22Rv1 (cell line): ENCODE measurements around the gene COL5A1.

Source experiments
- H3K27ac ChIP-seq: fragments of 450-650 bp; 2 replicates; pipeline ENCODE4 v1.5.1; 2017
- ZFX ChIP-seq: fragments of 450-650 bp; IDR thresholded peaks from 2 replicates; pipeline ENCODE4 v1.6.1; 2017; ENCODE audit warnings: antibody characterized with exemption, borderline replicate concordance
- TF ChIP-seq, protein P1 (sequence below): fragments of 450-650 bp; IDR thresholded peaks from 2 replicates; pipeline ENCODE4 v1.5.1; 2017; ENCODE audit warnings: mild to moderate bottlenecking

COL5A1 gene

DNA sequence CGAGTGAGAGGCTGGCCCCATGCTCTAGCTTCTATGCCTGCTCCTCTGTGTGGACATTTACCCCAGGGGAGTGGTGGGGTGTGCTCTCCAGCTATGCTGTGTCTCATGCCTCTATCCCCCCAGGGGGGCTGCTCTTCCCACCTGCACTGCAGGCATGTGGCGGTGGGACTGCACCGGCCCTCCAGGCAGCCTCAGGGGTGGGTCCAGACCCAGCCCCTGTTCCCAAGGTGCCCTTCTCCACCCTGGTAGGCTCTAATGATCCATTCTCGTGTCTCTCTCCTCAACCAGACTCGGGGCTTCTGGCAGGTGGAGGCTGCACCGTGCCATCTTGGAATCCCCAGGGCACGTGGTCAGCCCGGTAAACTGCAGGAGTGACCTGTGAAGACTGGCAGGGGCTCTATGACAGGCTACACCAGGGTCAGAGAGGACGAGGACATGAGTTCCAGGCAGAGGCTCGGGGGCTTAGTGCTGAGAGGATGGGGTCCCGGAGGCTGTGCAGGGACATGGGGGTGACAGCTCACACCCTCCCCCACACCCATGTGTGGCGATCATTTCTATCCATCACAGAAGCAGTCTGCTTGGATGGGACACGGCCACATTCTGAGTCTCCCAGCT lies 22.7 kb upstream of the COL5A1 start:
- TF ChIP-seq, protein P1, sequence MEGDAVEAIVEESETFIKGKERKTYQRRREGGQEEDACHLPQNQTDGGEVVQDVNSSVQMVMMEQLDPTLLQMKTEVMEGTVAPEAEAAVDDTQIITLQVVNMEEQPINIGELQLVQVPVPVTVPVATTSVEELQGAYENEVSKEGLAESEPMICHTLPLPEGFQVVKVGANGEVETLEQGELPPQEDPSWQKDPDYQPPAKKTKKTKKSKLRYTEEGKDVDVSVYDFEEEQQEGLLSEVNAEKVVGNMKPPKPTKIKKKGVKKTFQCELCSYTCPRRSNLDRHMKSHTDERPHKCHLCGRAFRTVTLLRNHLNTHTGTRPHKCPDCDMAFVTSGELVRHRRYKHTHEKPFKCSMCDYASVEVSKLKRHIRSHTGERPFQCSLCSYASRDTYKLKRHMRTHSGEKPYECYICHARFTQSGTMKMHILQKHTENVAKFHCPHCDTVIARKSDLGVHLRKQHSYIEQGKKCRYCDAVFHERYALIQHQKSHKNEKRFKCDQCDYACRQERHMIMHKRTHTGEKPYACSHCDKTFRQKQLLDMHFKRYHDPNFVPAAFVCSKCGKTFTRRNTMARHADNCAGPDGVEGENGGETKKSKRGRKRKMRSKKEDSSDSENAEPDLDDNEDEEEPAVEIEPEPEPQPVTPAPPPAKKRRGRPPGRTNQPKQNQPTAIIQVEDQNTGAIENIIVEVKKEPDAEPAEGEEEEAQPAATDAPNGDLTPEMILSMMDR = no peak
- no peak for TF ChIP-seq ZFX
- H3K27ac ChIP-seq = no peak overlapping the region

DNA sequence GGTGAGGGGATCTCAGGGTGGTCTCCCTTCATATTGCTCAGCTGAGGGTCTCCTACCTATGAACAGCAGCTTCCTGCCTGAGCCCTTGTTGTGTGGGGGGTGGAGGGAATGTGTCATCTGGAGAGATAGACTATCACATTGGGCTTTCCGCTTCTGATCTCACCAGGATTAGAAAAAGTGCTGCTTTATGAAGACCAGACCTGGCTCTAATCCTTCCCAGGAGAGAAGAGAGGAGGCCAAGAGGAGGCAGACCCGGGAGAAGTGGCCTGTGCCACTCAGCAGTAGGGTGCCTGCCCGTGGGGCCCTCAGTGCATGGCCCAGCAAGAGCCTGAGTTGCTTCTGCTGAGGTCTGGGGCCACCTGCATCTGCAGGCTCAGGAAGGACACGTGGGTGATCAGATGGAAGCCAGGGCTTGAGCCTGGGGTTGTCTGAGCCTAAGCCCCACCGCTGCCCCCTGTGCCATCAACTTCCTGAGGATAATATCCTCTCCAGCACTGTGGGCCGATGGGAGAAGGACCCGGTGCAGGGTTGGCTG lies 22.1 kb upstream of the COL5A1 start:
- TF ChIP-seq, protein P1 = no peak
- no peak for TF ChIP-seq ZFX
- H3K27ac ChIP-seq = no peak overlapping the region

DNA sequence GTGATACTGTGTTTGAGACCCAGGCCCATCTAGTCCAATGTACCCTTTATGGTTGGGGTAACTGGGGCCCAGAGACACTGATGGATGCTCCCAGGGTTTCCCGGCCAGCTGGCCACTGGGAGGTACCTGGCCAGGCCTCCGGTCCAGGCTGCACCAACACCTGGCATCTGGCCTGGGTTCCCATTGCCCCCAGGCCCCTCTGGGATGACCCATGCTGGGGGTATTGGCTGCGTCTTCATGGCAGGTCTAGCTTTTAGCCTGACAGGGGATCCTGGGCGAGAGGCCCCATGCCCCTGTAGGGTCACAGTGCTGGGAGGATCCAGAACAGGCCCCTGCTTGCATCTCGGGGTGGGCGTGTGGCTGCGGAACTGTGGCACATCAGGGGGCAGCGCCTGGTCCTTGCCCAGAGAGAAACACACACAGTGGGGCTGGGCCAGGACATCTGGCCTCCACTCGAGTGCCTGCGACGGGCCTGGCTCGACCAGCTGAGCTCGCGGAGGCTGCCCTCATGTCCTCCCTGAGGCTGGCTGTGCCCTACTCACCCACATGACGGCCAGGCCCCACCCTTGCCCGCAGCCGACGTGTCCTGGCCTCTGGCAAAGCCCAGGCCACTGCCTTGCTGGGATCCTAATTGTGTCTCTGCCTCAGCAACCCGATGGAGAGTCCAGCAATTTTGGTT lies 21.5 kb upstream of the COL5A1 start:
- TF ChIP-seq ZFX = no peak
- TF ChIP-seq, protein P1 = no peak
- no peak overlapping the region for H3K27ac ChIP-seq

DNA sequence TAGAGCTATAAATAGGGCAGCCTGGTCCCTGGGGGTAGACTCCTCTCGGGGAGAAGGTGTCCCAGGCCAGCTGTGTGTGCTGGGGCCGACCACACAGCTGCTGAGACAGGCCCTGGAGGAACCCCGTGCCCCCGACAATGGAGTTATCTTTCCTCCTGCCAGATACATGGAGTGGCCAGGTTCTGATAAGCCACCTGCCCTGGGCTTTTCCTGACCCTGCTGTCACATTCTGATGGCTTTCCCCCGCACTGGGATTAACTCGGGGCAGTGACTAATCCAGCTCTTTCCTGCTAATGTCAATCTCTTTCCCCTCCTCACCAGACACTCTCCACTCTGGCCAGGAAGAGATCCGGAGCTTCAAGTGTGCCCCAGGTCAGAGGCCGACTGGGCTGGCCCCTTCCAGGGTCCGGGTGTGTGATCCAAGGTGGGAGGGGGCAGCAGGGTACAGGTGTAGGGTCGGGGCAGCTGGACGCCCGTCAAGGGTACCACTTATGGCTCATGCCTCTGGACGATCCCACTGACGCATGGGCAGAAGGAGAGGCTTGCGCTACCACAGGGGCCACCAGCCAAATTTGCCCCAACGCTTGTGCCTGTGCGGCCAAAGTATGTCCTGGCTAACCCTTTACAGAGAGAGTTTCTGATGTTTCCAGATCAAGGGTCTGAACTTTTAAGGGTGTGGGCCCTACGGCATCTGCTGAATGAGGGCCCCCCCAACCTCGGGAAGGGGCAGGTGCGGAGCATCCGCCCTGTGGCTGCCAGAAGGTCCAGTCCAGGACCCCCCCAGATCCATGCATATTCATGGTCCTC lies 20.6 kb upstream of the COL5A1 start:
- H3K27ac ChIP-seq = no peak overlapping the region
- TF ChIP-seq, protein P1 = no peak
- TF ChIP-seq ZFX = no peak

DNA sequence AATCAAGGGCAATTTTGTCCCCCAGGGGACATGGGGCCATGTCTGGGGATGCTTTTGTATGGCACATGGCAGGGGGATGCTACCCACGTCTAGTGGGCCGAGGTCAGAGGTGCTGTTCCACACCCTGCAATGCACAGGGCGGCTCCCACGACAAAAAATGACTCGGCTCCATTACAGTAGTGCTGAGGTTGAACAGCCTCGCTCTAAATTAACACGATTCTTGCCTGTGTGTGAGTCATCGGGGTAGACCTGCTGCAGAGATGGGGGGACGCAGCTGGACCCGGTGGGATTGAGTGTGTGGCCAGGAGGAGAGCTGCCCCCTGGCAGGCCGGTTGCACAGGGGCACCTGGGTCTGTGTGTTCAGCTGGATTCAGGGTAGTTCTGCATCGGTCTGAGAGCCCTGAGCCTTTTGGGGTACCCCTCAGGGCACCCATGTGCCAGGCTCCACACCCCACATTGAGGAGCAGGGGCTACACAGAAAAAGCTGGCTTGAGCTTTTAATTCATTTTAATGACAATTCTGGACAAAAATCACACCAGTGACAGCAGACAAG lies 20.0 kb upstream of the COL5A1 start:
- no peak overlapping the region for H3K27ac ChIP-seq

DNA sequence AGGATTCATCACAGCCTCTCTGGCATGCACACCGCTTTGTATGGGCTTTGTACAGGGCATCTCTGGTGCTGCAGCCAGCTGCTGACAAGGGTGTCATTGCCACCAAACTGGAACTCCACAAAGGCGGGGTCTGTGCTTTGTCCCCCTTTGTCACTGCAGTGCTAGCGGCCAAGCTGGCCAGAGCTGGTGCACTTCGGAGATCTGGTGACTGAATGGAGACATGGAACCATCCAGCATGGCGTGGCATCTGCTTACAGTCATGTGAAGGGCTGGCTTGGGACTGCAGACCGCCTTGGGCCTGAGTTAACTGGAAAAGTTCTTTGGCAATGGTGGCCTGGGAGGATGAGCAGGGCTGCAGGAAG lies 18.7 kb upstream of the COL5A1 start:
- H3K27ac ChIP-seq = no peak overlapping the region
- TF ChIP-seq, protein P1 = no peak
- no peak for TF ChIP-seq ZFX

More for the DNA sequence above, 20.0 kb upstream of the COL5A1 start:
- TF ChIP-seq ZFX = no peak
- TF ChIP-seq, protein P1 = no peak
